ENCODE data around the gene ANKRD53.

ANKRD53 gene

DNA sequence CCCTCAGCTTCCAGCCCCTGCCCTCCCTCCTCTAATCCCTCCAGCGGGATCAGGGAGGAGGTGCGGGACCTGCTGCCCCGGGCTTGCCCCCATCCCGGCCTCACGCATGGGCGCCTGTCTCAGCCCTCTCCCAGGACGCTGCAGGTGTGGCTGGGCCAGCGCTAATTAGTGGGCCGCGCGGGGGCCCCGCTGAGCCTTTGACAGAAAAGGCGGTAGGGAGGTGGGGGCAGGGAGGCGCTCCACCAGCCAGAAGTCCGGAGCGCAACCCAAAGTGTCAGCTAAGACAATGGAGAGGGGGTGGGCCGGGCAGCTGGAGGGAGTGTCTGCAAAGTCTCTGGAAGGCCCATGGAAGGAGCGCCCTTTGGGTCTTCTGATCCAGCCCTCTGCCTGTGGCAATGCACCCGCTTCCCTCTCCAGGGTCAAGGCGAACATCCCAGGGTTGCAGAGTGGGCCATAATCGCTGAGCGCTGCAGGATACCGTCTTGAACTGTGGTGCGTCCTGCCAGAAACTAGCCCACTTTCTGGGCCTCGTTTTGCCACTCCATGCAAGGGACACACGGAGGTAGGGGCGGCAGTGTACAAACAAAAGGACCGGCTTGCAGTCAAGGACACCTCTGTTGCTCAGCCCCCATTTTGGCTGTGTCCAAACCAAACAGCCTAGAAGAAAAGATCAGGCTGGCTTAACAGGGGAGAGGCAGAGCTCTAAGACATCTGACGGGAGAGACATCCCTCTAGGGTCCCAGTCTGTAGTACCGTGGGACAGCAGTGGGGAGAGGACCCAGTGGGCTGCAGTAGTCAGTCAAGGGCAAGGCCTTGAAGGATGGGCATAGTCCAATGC lies 39.2 kb upstream of the ANKRD53 start:
- no peak overlapping the region for H3K27ac Mint-ChIP-seq
- H3K9me3 Mint-ChIP-seq, result no peaks in the 10 kb centered on the region
- peak; percentile 3 for DNase-seq
- CTCF ChIA-PET, result interaction anchor here (0.9 to 1.3 kb wide), 3 partner anchors 9 to 282 kb away, joined by 3 to 4 read pairs (median 3); no protein-coding TSS in a partner anchor
- no peaks in the 10 kb centered on the region for H3K36me3 Mint-ChIP-seq
- H3K4me3 Mint-ChIP-seq, result no peak overlapping the region
- peaks cover 53% of the 10 kb centered on the region for H3K27me3 Mint-ChIP-seq
- no peaks in the 10 kb centered on the region for H3K4me1 Mint-ChIP-seq

DNA sequence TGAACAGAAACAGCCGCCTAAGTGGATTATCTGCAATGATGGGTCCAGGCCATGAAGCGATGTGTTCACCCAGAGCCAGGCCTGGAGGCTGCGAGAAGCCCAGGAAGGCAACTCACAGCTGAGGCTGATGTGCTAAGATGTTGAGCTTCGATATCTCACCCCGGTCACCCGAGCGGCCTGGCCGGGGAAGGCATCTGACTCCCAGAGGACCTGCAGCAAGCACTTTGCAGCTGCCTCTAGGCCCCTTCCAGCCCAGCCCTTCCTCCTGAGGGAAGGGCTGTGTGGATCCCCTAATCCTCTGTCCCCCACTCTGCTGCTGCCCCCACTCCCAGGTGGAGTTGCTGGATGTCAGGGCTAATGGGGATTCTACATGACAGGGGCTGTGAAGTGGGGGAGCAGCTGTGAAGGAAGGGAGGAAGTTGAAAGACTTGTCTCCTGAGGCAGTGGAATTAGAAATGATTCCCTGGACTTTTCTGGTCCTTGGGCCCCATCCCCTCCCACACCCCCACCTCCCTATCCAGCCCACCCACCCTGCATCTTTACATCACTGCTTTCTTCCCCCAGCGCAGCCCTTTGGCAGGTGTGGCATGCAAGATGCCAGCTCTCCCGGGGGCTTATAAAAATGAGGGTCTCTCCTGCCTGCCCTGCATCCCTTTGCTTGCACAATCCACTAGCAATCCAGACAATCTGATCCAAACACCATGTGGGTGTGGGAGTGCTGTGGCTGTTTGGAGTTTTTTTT lies 38.4 kb upstream of the ANKRD53 start:
- H3K36me3 Mint-ChIP-seq, result no peaks in the 10 kb centered on the region
- DNase-seq, result no peak
- H3K27ac Mint-ChIP-seq, result no peak overlapping the region
- no peaks in the 10 kb centered on the region for H3K4me1 Mint-ChIP-seq
- CTCF ChIA-PET, result interaction anchor here (0.9 to 2.2 kb wide), 3 partner anchors 22 to 283 kb away, joined by 3 to 14 read pairs (median 3); no protein-coding TSS in a partner anchor
- H3K9me3 Mint-ChIP-seq, result no peaks in the 10 kb centered on the region
- H3K4me3 Mint-ChIP-seq, result no peak overlapping the region
- H3K27me3 Mint-ChIP-seq, result peaks cover 50% of the 10 kb centered on the region

DNA sequence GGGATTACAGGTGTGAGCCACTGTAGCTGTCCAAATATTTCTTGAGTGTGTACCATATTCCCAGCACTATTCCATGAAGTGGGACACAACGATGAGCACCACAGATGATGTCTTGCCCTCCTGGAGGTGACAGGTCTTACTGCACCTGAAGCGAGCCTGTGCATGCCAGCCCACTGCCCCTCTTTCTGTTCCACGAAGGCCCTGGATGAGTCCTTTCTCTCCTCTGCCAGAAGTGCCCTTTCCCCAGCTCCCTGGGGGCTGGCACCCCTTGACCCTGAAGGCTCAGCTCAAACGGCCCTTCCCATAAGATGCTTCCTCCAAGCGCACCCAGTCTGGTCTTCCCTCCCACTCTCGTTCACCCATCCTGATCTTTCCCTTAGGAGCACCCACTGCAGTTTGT lies 37.2 kb upstream of the ANKRD53 start:
- Mint-ChIP-seq H3K4me1 (no peaks in the 10 kb centered on the region), H3K4me3 (no peak overlapping the region), H3K36me3 (no peaks in the 10 kb centered on the region), H3K27ac (no peak overlapping the region), H3K27me3 (peaks cover 48% of the 10 kb centered on the region), H3K9me3 (no peaks in the 10 kb centered on the region)
- DNase-seq, result no peak
- CTCF ChIA-PET, result interaction anchor here (0.6 to 2.2 kb wide), 5 partner anchors 13 to 371 kb away, joined by 3 to 14 read pairs (median 3); no protein-coding TSS in a partner anchor

DNA sequence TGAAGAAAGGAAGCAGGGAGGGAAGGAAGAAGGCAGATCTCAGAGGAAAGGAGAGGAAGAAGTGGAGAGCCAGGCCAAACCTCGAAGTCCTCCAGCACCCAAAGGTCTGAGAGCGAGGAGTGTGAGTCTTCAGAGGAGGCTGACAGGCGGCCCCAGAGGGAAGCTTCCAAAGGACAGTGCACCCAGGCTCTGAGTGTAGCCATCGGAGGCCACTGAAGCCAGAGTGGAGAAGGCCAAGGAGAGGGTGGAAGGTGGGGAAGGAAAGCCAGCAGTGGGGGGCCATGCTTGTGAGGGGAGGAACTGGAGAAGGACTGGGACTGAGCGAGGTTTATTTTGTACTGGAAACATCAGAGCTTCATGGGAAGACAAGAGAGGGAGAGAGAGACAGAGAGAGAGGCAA lies 36.7 kb upstream of the ANKRD53 start:
- Mint-ChIP-seq H3K27me3 (peaks cover 51% of the 10 kb centered on the region), H3K4me1 (peaks cover under 1% of the 10 kb centered on the region), H3K4me3 (no peak overlapping the region), H3K36me3 (no peaks in the 10 kb centered on the region), H3K9me3 (no peaks in the 10 kb centered on the region), H3K27ac (no peak overlapping the region)
- DNase-seq, result peak; percentile 10
- CTCF ChIA-PET, result interaction anchor here (0.7 to 2.2 kb wide), 6 partner anchors 12 to 70 kb away, joined by 3 to 14 read pairs (median 3); no protein-coding TSS in a partner anchor

DNA sequence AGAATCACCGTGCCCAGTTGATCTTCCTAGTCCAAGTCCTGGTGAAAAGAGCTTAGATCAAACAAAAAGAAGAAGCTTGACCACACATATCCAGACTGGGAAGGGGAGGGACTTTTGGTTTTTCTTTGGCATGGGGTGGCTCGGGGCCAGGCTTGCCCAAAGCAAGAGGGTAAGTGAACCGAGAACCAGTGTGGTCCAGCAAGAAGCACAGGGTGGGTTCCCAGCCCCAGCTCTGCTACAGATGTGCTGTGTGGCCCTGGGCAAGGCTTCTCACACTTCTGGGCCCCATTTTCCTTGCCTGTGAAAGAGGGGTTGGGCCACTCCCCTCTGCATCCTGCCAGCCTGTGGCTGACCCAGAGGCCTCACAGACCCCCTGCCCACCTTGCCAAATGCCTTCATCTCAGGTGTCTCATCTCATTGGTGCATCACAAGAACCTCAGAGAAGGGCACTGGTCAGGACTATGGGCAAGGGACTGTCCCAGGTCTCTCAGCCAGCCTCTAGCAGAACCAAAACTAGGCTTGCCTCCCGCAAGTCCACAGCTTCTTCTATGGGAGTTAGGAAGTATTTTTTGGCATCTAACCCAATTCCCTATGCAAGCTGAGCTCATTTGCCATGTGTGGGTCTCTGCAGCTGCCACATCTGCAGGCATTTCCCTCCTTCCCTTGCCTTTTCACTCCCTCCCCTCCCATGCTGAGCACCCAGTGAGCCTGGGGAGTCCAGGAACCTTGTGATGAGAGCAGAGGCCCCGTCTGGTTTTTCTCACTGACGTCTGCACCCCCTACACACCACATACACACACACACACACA lies 35.8 kb upstream of the ANKRD53 start:
- CTCF ChIA-PET, result interaction anchor here (0.8 to 2.2 kb wide), 4 partner anchors 21 to 71 kb away, joined by 3 to 14 read pairs (median 3); no protein-coding TSS in a partner anchor
- Mint-ChIP-seq H3K4me3 (no peak overlapping the region), H3K27ac (no peak overlapping the region), H3K4me1 (peaks cover 6% of the 10 kb centered on the region), H3K27me3 (peaks cover 60% of the 10 kb centered on the region), H3K36me3 (no peaks in the 10 kb centered on the region), H3K9me3 (no peaks in the 10 kb centered on the region)
- peak; percentile 1 for DNase-seq

DNA sequence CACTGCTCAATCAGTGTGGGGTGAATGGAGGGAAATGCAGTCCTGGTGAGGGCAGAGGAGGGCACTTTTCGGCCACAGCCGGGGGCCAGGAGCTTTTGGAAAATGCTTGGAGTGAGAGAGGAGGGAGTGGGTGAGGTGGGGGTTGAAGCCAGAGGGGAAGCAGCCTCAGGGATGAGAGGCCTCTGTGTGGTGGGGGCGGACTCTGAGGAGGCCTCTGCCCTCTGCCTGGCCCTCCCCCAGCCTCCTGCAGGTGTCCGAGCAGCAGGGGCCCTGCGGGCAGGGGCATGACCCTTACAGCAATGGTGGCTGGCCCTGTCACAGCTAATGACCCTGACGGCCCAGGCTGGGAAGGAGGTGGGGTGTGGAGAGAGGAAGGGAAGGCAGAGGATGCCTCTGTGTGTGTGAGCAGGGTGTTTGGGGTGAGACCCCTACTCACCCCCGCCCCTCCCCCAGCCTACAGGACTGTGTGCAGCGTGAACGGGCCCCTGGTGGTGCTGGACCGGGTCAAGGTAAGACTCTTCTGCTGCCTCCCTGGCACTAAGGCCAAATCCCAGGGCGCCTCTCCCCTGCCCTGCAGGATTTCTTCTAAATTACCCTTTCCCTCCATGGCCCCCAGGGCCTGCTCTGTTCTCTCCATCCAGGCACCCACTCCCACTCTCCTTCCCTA lies 35.1 kb upstream of the ANKRD53 start:
- H3K4me1 Mint-ChIP-seq, result peaks cover 11% of the 10 kb centered on the region
- peak; percentile 15 for DNase-seq
- no peak overlapping the region for H3K4me3 Mint-ChIP-seq
- H3K36me3 Mint-ChIP-seq, result no peaks in the 10 kb centered on the region
- no peak overlapping the region for H3K27ac Mint-ChIP-seq
- H3K27me3 Mint-ChIP-seq, result peaks cover 61% of the 10 kb centered on the region
- CTCF ChIA-PET, result interaction anchor here (0.8 kb wide), 1 partner anchor 22 kb away, joined by 3 read pairs; no protein-coding TSS in a partner anchor
- H3K9me3 Mint-ChIP-seq, result no peaks in the 10 kb centered on the region

DNA sequence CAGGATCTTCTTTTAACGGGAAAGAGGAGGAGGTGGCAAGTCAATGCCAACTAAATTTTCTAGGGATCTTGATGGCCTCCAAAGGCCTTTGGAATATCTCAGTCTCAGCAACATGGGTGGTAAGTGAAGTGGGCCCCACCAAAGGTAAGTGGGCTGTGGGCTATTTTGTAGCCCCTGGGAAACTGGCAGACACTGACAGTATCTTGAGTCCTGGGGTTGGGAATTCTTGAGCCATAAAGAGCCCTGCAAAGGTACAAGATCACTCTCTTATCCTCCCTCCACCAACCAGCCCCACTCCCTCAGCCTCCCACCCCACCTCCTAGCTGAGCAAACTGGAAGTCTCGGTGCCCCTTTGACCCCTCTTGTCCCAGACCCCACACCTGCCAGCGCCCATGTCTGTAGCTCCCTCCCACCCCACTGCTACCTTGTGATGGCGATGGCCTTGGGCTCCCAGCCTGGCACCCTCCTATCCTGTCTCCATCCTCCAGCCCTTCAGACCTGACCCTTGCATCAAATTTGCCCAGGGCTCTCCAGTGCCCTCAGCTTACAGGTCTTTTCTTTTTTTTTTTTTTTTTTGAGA lies 34.2 kb upstream of the ANKRD53 start:
- Mint-ChIP-seq H3K27ac (no peak overlapping the region), H3K36me3 (no peaks in the 10 kb centered on the region), H3K4me1 (peaks cover 12% of the 10 kb centered on the region), H3K27me3 (peaks cover 56% of the 10 kb centered on the region), H3K9me3 (no peaks in the 10 kb centered on the region), H3K4me3 (no peak overlapping the region)
- DNase-seq, result no peak
- CTCF ChIA-PET, result interaction anchor here (0.6 to 1.4 kb wide), 5 partner anchors 10 to 200 kb away, joined by 3 to 4 read pairs (median 3); no protein-coding TSS in a partner anchor

DNA sequence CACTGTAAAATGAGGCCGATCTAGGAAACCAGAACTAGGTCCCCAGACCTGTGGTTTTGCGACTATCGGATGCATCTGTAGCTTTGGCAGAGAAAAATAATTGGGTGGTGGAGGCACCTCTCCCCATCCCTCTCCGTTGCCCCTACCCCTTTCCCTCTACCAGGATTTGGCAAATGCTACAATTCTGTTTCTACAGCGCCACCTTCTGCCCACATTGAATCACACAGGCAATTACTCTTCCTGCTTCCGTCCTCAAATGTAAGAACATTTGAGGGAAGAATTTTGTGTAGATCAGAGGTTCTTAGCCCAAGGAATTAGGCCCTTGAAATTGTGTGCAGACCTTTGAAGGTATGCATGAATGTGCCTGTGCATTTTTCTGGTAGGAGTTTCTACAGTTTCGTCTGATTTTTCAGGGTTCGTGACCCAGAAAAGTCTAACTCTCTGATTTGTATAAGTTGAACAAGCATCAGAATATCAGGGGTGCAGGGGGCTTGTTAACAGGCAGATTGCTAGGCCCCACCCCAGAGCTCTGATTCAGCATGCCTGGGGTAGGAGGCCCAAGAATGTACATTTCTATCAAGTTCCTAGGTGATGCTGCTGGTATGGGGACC lies 31.5 kb upstream of the ANKRD53 start:
- H3K27me3 Mint-ChIP-seq, result peaks cover 48% of the 10 kb centered on the region
- H3K4me3 Mint-ChIP-seq, result no peak overlapping the region
- no peak overlapping the region for H3K27ac Mint-ChIP-seq
- H3K4me1 Mint-ChIP-seq, result peaks cover 12% of the 10 kb centered on the region
- DNase-seq, result peak; percentile 73
- CTCF ChIA-PET, result interaction anchor here (0.8 to 3.9 kb wide), 23 partner anchors 11 to 642 kb away, joined by 3 to 71 read pairs (median 5); partner anchors contain the start of genes ATP6V1B1 and FIGLA
- H3K9me3 Mint-ChIP-seq, result no peaks in the 10 kb centered on the region
- no peaks in the 10 kb centered on the region for H3K36me3 Mint-ChIP-seq

DNA sequence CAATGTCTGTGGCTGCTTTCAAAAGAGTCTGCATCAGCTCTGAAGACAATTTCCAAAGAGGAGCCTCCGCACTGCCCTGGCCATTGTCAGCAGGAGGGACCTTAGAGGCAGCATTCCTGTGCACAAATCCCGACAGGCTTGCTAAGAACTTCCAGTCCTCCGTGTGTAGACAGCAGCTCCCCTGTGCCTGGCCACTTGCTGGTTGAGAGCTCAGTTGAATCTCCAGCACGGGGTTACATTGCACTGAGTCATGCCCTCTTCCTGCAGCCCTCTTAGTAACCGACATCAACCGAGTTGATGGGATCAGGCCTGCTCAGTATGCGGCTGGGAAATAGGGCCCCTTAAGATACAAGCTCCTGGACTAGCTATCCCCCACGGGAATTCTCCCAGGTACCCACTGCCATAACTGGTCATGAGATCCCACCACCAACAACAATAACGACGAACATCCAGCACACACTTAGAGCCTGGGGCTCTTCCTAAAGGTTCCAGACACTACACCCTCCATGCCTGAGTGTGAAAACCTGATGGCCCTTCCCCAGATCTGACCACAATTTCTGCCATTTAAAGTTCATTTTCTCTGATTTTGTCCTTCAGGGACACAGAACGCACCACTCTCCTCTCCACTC lies 30.8 kb upstream of the ANKRD53 start:
- Mint-ChIP-seq H3K27ac (no peak overlapping the region), H3K36me3 (no peaks in the 10 kb centered on the region), H3K9me3 (no peaks in the 10 kb centered on the region), H3K4me3 (no peak overlapping the region), H3K27me3 (peaks cover 49% of the 10 kb centered on the region), H3K4me1 (peaks cover 12% of the 10 kb centered on the region)
- CTCF ChIA-PET, result interaction anchor here (0.5 to 3.9 kb wide), 29 partner anchors 12 to 643 kb away, joined by 3 to 71 read pairs (median 4); partner anchors contain the start of genes ATP6V1B1 and FIGLA
- no peak for DNase-seq

DNA sequence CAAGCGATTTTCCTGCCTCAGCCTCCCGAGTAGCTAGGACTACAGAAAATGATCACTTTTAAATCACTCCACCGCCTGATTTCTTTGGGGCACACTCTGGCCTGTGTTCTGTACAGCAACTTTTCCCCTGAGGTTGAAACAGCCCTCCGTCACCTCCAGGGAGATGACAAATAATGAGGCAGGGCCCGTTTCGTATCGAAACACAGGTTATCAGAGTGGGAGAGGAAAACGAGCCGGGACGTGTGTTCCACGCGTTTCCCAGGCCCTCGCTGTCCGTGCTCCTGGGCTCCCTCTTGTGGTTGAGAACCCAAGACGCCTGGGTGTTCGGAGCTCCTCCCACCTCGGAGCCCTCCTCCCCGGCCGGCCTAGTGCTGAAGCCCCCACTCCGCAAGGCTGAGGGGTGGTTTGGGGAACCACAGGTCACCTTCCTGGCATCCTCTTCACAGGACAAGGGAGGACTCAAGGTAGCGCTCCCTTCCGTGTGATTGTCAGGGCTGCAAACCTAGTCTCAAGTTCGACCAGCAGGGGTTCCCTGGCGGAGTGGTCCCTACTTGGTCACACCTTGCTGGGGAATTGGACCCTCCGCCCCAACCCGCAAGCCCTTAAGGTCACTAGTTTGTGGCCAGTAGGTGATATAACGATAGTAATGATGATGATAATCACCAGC lies 30.0 kb upstream of the ANKRD53 start:
- H3K27ac Mint-ChIP-seq, result no peak overlapping the region
- H3K4me1 Mint-ChIP-seq, result peaks cover 12% of the 10 kb centered on the region
- CTCF ChIA-PET, result interaction anchor here (0.5 to 3.9 kb wide), 24 partner anchors 10 to 644 kb away, joined by 3 to 71 read pairs (median 4); partner anchors contain the start of genes ATP6V1B1 and FIGLA
- peak; percentile 83 for DNase-seq
- no peaks in the 10 kb centered on the region for H3K36me3 Mint-ChIP-seq
- peaks cover 53% of the 10 kb centered on the region for H3K27me3 Mint-ChIP-seq
- H3K9me3 Mint-ChIP-seq, result no peaks in the 10 kb centered on the region
- H3K4me3 Mint-ChIP-seq, result peak overlapping the region; percentile 39

DNA sequence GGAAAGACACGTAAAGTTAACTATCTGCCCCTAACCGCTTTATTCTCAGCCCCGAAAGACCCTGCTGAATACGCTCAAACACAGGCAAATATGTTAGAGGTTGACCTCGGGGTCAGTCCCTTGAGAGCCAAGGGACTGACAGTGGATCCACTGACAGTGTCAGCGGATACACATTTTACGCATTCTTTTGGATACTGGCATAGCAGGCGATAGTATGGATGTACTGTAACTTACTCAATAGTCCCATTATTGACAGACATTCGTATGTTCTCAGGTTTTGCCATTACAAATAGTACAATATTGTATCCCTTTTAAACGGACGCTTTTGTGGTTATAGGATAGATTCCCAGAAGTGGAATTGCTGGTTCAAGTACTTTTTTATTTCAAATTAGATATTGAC lies 29.3 kb upstream of the ANKRD53 start:
- no peak for DNase-seq
- no peaks in the 10 kb centered on the region for H3K9me3 Mint-ChIP-seq
- H3K27ac Mint-ChIP-seq, result no peak overlapping the region
- peaks cover 51% of the 10 kb centered on the region for H3K27me3 Mint-ChIP-seq
- H3K36me3 Mint-ChIP-seq, result no peaks in the 10 kb centered on the region
- H3K4me1 Mint-ChIP-seq, result peaks cover 12% of the 10 kb centered on the region
- CTCF ChIA-PET, result interaction anchor here (0.7 to 3.9 kb wide), 14 partner anchors 10 to 161 kb away, joined by 3 to 71 read pairs (median 10); partner anchors contain the start of genes ATP6V1B1 and FIGLA
- H3K4me3 Mint-ChIP-seq, result no peak overlapping the region
